ENCODE results near the gene C2CD3. TPM values are rescaled to one million over a fixed set of nuclear protein-coding genes. Genes with fewer than 3 reads are reported as not detected.

The C2CD3 gene
- total RNA-seq, 1 donor from 2014 or later, result 23.9 TPM

DNA sequence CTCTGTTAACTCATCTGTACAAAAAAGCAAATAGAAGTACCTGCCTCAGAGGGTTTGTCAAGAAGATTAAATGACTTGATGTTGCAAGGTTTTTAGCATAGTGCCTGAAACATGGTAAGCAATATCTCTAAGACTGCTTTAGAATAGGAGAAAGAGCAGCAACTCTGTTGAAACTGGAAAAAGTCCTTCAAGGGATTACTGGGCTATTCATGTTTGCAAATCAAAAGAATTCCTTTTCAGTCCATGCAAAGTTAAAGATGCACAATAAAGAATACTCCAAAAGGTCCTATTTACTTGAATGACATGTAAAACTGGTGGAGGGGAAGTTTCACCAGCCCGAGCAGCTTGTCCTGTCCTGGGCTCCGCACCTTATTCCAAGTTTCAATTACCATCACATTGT is 70.6 kb downstream of the C2CD3 start:
- H3K4me3 Mint-ChIP-seq (ENCODE audit: unreplicated experiment), result no peak overlapping the region
- H3K27me3 Mint-ChIP-seq (ENCODE audit: unreplicated experiment), result peaks cover 1% of the 10 kb centered on the region
- DNase-seq (ENCODE audit: low spot score), result no peak
- peaks cover 13% of the 10 kb centered on the region for H3K36me3 Mint-ChIP-seq (ENCODE audit: low read depth, unreplicated experiment)
- H3K4me1 Mint-ChIP-seq (ENCODE audit: unreplicated experiment), result no peaks in the 10 kb centered on the region
- no peaks in the 10 kb centered on the region for H3K9me3 Mint-ChIP-seq (ENCODE audit: unreplicated experiment)
- H3K27ac Mint-ChIP-seq (ENCODE audit: unreplicated experiment), result no peak overlapping the region
- TF ChIP-seq, protein P1, sequence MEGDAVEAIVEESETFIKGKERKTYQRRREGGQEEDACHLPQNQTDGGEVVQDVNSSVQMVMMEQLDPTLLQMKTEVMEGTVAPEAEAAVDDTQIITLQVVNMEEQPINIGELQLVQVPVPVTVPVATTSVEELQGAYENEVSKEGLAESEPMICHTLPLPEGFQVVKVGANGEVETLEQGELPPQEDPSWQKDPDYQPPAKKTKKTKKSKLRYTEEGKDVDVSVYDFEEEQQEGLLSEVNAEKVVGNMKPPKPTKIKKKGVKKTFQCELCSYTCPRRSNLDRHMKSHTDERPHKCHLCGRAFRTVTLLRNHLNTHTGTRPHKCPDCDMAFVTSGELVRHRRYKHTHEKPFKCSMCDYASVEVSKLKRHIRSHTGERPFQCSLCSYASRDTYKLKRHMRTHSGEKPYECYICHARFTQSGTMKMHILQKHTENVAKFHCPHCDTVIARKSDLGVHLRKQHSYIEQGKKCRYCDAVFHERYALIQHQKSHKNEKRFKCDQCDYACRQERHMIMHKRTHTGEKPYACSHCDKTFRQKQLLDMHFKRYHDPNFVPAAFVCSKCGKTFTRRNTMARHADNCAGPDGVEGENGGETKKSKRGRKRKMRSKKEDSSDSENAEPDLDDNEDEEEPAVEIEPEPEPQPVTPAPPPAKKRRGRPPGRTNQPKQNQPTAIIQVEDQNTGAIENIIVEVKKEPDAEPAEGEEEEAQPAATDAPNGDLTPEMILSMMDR (IDR thresholded peaks at IDR 0.05; ENCODE audit: unreplicated experiment), result no peak

GRCh38 chr11:74097686-74098237 is 73.0 kb downstream of the C2CD3 start:
- peaks cover 1% of the 10 kb centered on the region for H3K27me3 Mint-ChIP-seq (ENCODE audit: unreplicated experiment)
- peaks cover 6% of the 10 kb centered on the region for H3K36me3 Mint-ChIP-seq (ENCODE audit: low read depth, unreplicated experiment)

GRCh38 chr11:74094393-74094792 is 76.4 kb downstream of the C2CD3 start:
- Mint-ChIP-seq H3K27ac (ENCODE audit: unreplicated experiment) (no peak overlapping the region), H3K27me3 (ENCODE audit: unreplicated experiment) (no peaks in the 10 kb centered on the region), H3K9me3 (ENCODE audit: unreplicated experiment) (no peaks in the 10 kb centered on the region), H3K4me3 (ENCODE audit: unreplicated experiment) (no peak overlapping the region), H3K36me3 (ENCODE audit: low read depth, unreplicated experiment) (peaks cover 5% of the 10 kb centered on the region), H3K4me1 (ENCODE audit: unreplicated experiment) (no peaks in the 10 kb centered on the region)
- no peak for DNase-seq (ENCODE audit: low spot score)
- TF ChIP-seq, protein P1 (IDR thresholded peaks at IDR 0.05; ENCODE audit: unreplicated experiment), result no peak

More at GRCh38 chr11:74097686-74098237, 73.0 kb downstream of the C2CD3 start:
- H3K9me3 Mint-ChIP-seq (ENCODE audit: unreplicated experiment), result no peaks in the 10 kb centered on the region
- no peak overlapping the region for H3K4me3 Mint-ChIP-seq (ENCODE audit: unreplicated experiment)
- H3K27ac Mint-ChIP-seq (ENCODE audit: unreplicated experiment), result no peak overlapping the region
- DNase-seq (ENCODE audit: low spot score), result no peak
- TF ChIP-seq, protein P1 (IDR thresholded peaks at IDR 0.05; ENCODE audit: unreplicated experiment), result no peak
- H3K4me1 Mint-ChIP-seq (ENCODE audit: unreplicated experiment), result no peaks in the 10 kb centered on the region

DNA sequence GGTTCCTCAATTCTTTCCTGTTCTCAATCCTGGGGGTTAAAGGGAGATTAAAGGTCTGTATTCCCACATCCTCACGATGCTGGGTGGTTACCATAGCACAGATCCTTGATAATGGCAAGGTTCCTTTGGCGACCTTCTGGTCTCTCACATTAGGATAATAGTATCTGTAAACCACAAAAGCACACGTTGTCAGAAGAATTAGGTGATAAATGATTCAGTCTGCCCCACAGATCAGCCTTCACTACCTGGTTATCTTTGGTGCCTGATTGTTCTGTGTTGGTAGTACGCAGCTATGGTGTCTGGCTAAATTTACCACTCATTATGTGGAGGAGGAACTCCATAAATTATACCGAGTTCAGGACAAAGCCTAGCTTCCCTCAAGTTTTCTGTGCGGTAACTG is 78.4 kb downstream of the C2CD3 start:
- Mint-ChIP-seq H3K9me3 (ENCODE audit: unreplicated experiment) (no peaks in the 10 kb centered on the region), H3K4me1 (ENCODE audit: unreplicated experiment) (no peaks in the 10 kb centered on the region), H3K27ac (ENCODE audit: unreplicated experiment) (no peak overlapping the region), H3K36me3 (ENCODE audit: low read depth, unreplicated experiment) (peaks cover 5% of the 10 kb centered on the region), H3K27me3 (ENCODE audit: unreplicated experiment) (no peaks in the 10 kb centered on the region), H3K4me3 (ENCODE audit: unreplicated experiment) (no peak overlapping the region)
- DNase-seq (ENCODE audit: low spot score), result no peak
- TF ChIP-seq, protein P1 (IDR thresholded peaks at IDR 0.05; ENCODE audit: unreplicated experiment), result no peak

DNA sequence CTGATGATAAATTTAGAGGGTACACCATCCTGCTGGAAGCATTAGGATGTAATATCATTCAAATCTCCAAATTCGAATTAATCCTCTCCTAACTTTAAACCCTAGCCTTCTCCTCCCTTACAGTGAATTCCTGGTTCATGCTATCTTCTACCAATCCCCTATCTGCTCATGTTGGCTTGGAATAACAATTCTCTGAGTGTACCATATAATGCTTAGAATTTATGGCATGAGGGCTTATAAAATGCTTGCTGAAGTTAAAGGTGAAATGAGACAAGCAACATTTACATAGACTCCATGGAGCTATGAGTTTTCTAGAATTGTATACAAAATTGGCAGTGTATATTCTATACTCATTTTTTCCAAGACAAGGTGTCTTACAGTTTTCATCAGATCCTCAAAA is 79.3 kb downstream of the C2CD3 start:
- no peaks in the 10 kb centered on the region for H3K27me3 Mint-ChIP-seq (ENCODE audit: unreplicated experiment)
- TF ChIP-seq, protein P1 (IDR thresholded peaks at IDR 0.05; ENCODE audit: unreplicated experiment), result no peak
- DNase-seq (ENCODE audit: low spot score), result no peak
- H3K4me3 Mint-ChIP-seq (ENCODE audit: unreplicated experiment), result no peak overlapping the region
- H3K4me1 Mint-ChIP-seq (ENCODE audit: unreplicated experiment), result no peaks in the 10 kb centered on the region
- peaks cover 5% of the 10 kb centered on the region for H3K36me3 Mint-ChIP-seq (ENCODE audit: low read depth, unreplicated experiment)
- no peaks in the 10 kb centered on the region for H3K9me3 Mint-ChIP-seq (ENCODE audit: unreplicated experiment)
- H3K27ac Mint-ChIP-seq (ENCODE audit: unreplicated experiment), result no peak overlapping the region

All from endothelial cell (in vitro differentiated cells).